Measurements from ENCODE around the gene REC8.

The REC8 gene

DNA sequence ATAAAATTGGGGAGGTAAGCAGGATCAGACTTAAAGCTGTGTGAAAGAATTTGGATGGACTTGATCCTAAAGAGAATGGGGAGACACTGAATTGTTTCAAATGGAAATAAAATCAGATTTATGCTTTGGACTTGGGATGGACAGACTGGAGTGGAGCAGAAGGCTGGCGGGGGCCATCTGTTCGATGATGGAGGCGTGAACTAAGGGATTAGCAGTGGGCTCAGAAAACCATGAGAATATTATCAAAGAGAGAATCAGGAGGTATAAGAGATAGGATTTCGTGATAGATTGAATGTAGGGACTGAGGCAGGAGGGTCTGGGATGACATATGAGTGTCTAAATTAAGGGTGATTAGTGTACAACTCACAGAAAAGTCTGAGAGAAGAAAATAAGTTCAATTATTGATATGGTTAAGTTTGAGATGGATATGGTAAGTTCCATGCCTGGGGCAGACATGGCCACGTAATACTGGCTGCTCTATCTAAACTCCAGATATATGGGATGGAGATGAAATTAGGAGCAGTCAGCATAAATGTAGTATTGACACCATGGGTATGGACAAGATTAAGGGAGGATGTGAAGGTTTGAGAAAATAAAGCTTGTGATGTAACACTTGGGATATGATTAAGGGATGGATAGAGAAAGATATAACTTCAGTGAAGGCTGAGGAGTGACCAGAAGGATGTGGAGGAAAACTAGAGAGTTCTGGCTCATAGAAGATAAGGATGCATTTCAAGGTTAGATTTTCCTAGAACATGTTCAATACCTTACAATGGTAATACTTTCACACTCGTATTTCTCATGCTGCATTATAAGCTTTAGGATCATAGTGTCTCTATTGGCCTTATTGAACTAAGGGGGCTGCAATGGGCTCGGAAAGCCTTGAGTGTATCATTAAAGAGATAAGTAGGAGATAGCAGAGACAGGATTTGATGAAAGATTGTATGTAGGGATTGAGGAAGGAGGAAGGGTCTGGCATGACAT lies 32.6 kb downstream of the REC8 start:
- peaks cover 72% of the 10 kb centered on the region for H3K36me3 ChIP-seq (ENCODE audit: insufficient read depth, low read length)

DNA sequence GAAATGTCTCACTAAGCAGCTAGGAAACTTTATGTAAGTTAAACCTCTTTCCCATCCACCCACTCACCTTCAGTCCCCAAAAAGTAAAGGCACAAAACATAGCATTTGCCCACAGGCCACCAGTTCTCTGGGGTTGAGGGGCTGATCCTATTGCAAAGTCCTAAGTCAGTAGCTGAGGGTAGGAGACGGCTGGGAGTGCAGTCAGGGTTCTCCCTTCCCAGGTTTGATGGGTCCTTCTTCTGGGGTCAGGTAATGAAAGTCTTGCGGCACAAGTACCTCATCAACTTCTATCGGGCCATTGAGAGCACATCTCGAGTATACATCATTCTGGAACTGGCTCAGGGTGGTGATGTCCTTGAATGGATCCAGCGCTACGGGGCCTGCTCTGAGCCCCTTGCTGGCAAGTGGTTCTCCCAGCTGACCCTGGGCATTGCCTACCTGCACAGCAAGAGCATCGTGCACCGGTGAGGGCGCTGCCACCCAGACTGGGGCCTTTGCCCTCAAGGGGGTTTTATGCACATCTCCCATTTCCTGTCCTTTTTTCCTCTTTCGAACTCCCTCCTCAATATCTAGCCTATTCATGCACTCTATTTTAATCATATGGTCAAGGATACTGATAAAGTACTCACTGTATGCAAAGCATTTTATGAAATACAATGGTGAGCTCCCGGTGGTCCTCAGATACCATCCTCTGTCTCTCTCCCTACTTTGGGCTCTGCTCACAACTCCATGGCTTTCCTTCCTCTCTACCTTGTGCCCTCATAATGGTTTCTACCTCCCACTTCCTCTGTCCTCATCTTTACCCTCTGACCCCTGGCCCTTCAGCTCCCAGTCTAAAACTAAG lies 34.6 kb downstream of the REC8 start:
- H3K4me1 ChIP-seq (ENCODE audit: insufficient read depth, low read length): peaks cover 4% of the 10 kb centered on the region
- DNase-seq (no peak), ATAC-seq (ENCODE audit: insufficient read depth, low read depth) (no peak)
- no peak overlapping the region for H3K9ac ChIP-seq (ENCODE audit: low read depth, low read length)
- H3K4me2 ChIP-seq (ENCODE audit: insufficient read depth, low read length): no peak overlapping the region
- H4K20me1 ChIP-seq (ENCODE audit: insufficient read depth, low read length): no peaks in the 10 kb centered on the region
- peaks cover 15% of the 10 kb centered on the region for H3K79me2 ChIP-seq (ENCODE audit: insufficient read depth, low read length)
- H3K4me3 ChIP-seq (ENCODE audit: low read depth in 1 of 2, low read length in 2 of 2): no peak overlapping the region
- peaks cover 5% of the 10 kb centered on the region for H3K9me3 ChIP-seq (ENCODE audit: insufficient read depth, low read length, severe bottlenecking)
- TF ChIP-seq EZH2 (IDR thresholded peaks at IDR 0.05; ENCODE audit: borderline replicate concordance, low read depth, low read length, severe bottlenecking): no peak
- TF ChIP-seq, protein P1, sequence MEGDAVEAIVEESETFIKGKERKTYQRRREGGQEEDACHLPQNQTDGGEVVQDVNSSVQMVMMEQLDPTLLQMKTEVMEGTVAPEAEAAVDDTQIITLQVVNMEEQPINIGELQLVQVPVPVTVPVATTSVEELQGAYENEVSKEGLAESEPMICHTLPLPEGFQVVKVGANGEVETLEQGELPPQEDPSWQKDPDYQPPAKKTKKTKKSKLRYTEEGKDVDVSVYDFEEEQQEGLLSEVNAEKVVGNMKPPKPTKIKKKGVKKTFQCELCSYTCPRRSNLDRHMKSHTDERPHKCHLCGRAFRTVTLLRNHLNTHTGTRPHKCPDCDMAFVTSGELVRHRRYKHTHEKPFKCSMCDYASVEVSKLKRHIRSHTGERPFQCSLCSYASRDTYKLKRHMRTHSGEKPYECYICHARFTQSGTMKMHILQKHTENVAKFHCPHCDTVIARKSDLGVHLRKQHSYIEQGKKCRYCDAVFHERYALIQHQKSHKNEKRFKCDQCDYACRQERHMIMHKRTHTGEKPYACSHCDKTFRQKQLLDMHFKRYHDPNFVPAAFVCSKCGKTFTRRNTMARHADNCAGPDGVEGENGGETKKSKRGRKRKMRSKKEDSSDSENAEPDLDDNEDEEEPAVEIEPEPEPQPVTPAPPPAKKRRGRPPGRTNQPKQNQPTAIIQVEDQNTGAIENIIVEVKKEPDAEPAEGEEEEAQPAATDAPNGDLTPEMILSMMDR (IDR thresholded peaks at IDR 0.05; ENCODE audit: borderline replicate concordance, extremely low read depth, low read length, poor library complexity, severe bottlenecking): no peak
- no peak overlapping the region for H2AFZ ChIP-seq (ENCODE audit: low read depth, low read length)
- H3K27me3 ChIP-seq (ENCODE audit: insufficient read depth, low read length, poor library complexity): no peaks in the 10 kb centered on the region
- peaks cover 79% of the 10 kb centered on the region for H3K36me3 ChIP-seq (ENCODE audit: insufficient read depth, low read length)
- H3K27ac ChIP-seq (ENCODE audit: low read length): no peak overlapping the region

More for the DNA sequence above, 32.6 kb downstream of the REC8 start:
- no peak overlapping the region for H2AFZ ChIP-seq (ENCODE audit: low read depth, low read length)
- ATAC-seq (ENCODE audit: insufficient read depth, low read depth) (no peak), DNase-seq (no peak)
- H3K9ac ChIP-seq (ENCODE audit: low read depth, low read length): no peak overlapping the region
- H3K27ac ChIP-seq (ENCODE audit: low read length): no peak overlapping the region
- H3K4me2 ChIP-seq (ENCODE audit: insufficient read depth, low read length): no peak overlapping the region
- no peaks in the 10 kb centered on the region for H3K4me1 ChIP-seq (ENCODE audit: insufficient read depth, low read length)
- TF ChIP-seq, protein P1 (IDR thresholded peaks at IDR 0.05; ENCODE audit: borderline replicate concordance, extremely low read depth, low read length, poor library complexity, severe bottlenecking): no peak
- no peak for TF ChIP-seq EZH2 (IDR thresholded peaks at IDR 0.05; ENCODE audit: borderline replicate concordance, low read depth, low read length, severe bottlenecking)
- H3K79me2 ChIP-seq (ENCODE audit: insufficient read depth, low read length): peaks cover 4% of the 10 kb centered on the region; the same call in 1 of the 2 replicates
- no peaks in the 10 kb centered on the region for H4K20me1 ChIP-seq (ENCODE audit: insufficient read depth, low read length)
- H3K4me3 ChIP-seq (ENCODE audit: low read depth in 1 of 2, low read length in 2 of 2): no peak overlapping the region
- peaks cover 5% of the 10 kb centered on the region for H3K9me3 ChIP-seq (ENCODE audit: insufficient read depth, low read length, severe bottlenecking)
- H3K27me3 ChIP-seq (ENCODE audit: insufficient read depth, low read length, poor library complexity): no peaks in the 10 kb centered on the region

DNA sequence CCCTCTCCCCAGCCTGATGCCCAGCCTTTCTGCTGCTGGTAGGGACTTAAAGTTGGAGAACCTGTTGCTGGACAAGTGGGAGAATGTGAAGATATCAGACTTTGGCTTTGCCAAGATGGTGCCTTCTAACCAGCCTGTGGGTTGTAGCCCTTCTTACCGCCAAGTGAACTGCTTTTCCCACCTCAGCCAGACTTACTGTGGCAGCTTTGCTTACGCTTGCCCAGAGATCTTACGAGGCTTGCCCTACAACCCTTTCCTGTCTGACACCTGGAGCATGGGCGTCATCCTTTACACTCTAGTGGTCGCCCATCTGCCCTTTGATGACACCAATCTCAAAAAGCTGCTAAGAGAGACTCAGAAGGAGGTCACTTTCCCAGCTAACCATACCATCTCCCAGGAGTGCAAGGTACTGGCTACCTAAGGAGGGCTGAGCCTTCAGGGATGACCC lies 35.2 kb downstream of the REC8 start:
- Histone ChIP-seq H3K4me1 (ENCODE audit: insufficient read depth, low read length) (peaks cover 11% of the 10 kb centered on the region), H3K9ac (ENCODE audit: low read depth, low read length) (no peak overlapping the region), H4K20me1 (ENCODE audit: insufficient read depth, low read length) (no peaks in the 10 kb centered on the region), H3K27me3 (ENCODE audit: insufficient read depth, low read length, poor library complexity) (no peaks in the 10 kb centered on the region), H3K36me3 (ENCODE audit: insufficient read depth, low read length) (peaks cover 78% of the 10 kb centered on the region), H3K4me2 (ENCODE audit: insufficient read depth, low read length) (no peak overlapping the region), H3K9me3 (ENCODE audit: insufficient read depth, low read length, severe bottlenecking) (peaks cover 3% of the 10 kb centered on the region), H2AFZ (ENCODE audit: low read depth, low read length) (no peak overlapping the region), H3K27ac (ENCODE audit: low read length) (no peak overlapping the region), H3K79me2 (ENCODE audit: insufficient read depth, low read length) (peaks cover 18% of the 10 kb centered on the region), H3K4me3 (ENCODE audit: low read depth in 1 of 2, low read length in 2 of 2) (no peak overlapping the region)
- TF ChIP-seq, protein P1 (IDR thresholded peaks at IDR 0.05; ENCODE audit: borderline replicate concordance, extremely low read depth, low read length, poor library complexity, severe bottlenecking): no peak
- TF ChIP-seq EZH2 (IDR thresholded peaks at IDR 0.05; ENCODE audit: borderline replicate concordance, low read depth, low read length, severe bottlenecking): no peak
- no peak for ATAC-seq (ENCODE audit: insufficient read depth, low read depth)
- DNase-seq: no peak

Data from DND-41 (cell line).